GM18868 (cell line): ENCODE results near the gene TNRC18.
"Not testable (repeated sequence)": the region's sequence is repeated elsewhere in the genome, so short reads cannot be mapped to it uniquely, and the experiment has no call there.

Experiments used
- ATAC-seq: cut with Tn5 transposase; IDR thresholded peaks from one replicate; pipeline ENCODE4 v1.9.1; 2021; ENCODE audit warnings: mild to moderate bottlenecking, moderate library complexity; ENCODE audit not compliant: unreplicated experiment

The TNRC18 gene

GRCh38 chr7:5279734-5280133 lies 143.9 kb downstream of the TNRC18 start:
- no peak for ATAC-seq

- no peak for ATAC-seq
These were observed 144.9 kb downstream of the TNRC18 start for GRCh38 chr7:5278766-5279165.

GRCh38 chr7:5276611-5277010 lies 147.0 kb downstream of the TNRC18 start:
- ATAC-seq, result no peak

- ATAC-seq, result not testable (repeated sequence)
These were observed 147.5 kb downstream of the TNRC18 start for GRCh38 chr7:5276123-5276522.

GRCh38 chr7:5275510-5275909 lies 148.1 kb downstream of the TNRC18 start:
- ATAC-seq, result not testable (repeated sequence)

- not testable (repeated sequence) for ATAC-seq
These were observed 148.6 kb downstream of the TNRC18 start for GRCh38 chr7:5274985-5275431.

- no peak for ATAC-seq
These were observed 149.2 kb downstream of the TNRC18 start for GRCh38 chr7:5274441-5274840.

- ATAC-seq, result not testable (repeated sequence)
These were observed 149.7 kb downstream of the TNRC18 start for GRCh38 chr7:5273831-5274405.

- no peak for ATAC-seq
These were observed 152.8 kb downstream of the TNRC18 start for GRCh38 chr7:5270788-5271187.

- ATAC-seq, result not testable (repeated sequence)
These were observed 153.5 kb downstream of the TNRC18 start for GRCh38 chr7:5269992-5270657.

GRCh38 chr7:5267829-5268228 lies 155.8 kb downstream of the TNRC18 start:
- ATAC-seq, result not testable (repeated sequence)

- no peak for ATAC-seq
These were observed 157.2 kb downstream of the TNRC18 start for GRCh38 chr7:5266191-5267028.

- no peak for ATAC-seq
These were observed 158.1 kb downstream of the TNRC18 start for GRCh38 chr7:5265320-5266190.

- not testable (repeated sequence) for ATAC-seq
These were observed 160.6 kb downstream of the TNRC18 start for GRCh38 chr7:5263066-5263465.

GRCh38 chr7:5260530-5261068 lies 163.0 kb downstream of the TNRC18 start:
- not testable (repeated sequence) for ATAC-seq
